Measurements from ENCODE around the gene D2HGDH.
"Not testable (repeated sequence)": the region's sequence is repeated elsewhere in the genome, so short reads cannot be mapped to it uniquely, and the experiment has no call there.

Gene D2HGDH

GRCh38 chr2:241724259-241724974 lies 10.0 kb upstream of the D2HGDH start:
- Histone ChIP-seq H3K27ac (no peak overlapping the region), H3K4me3 (no peak overlapping the region)

- no peak overlapping the region for H3K4me3 ChIP-seq
- no peak overlapping the region for H3K27ac ChIP-seq
Observed at GRCh38 chr2:241724975-241725870, 9.2 kb upstream of the D2HGDH start.

GRCh38 chr2:241726459-241726858 lies 8.0 kb upstream of the D2HGDH start:
- H3K27ac ChIP-seq: no peak overlapping the region

GRCh38 chr2:241728000-241728399 lies 6.4 kb upstream of the D2HGDH start:
- H3K4me3 ChIP-seq: no peak overlapping the region

More at GRCh38 chr2:241726459-241726858, 8.0 kb upstream of the D2HGDH start:
- no peak overlapping the region for H3K4me3 ChIP-seq

GRCh38 chr2:241728627-241729026 lies 5.8 kb upstream of the D2HGDH start:
- Histone ChIP-seq H3K27ac (no peak overlapping the region), H3K4me3 (no peak overlapping the region)

More at GRCh38 chr2:241728000-241728399, 6.4 kb upstream of the D2HGDH start:
- H3K27ac ChIP-seq: no peak overlapping the region

GRCh38 chr2:241729868-241730267 lies 4.6 kb upstream of the D2HGDH start:
- Histone ChIP-seq H3K4me3 (no peak overlapping the region), H3K27ac (no peak overlapping the region)

- Histone ChIP-seq H3K27ac (no peak overlapping the region), H3K4me3 (no peak overlapping the region)
Observed at GRCh38 chr2:241730671-241731293, 3.6 kb upstream of the D2HGDH start.

- not testable (repeated sequence) for H3K4me3 ChIP-seq, H3K27ac ChIP-seq
Observed at GRCh38 chr2:241732513-241733186, 1.8 kb upstream of the D2HGDH start.

- Histone ChIP-seq H3K4me3 (peak overlapping the region; percentile 70 to 97 (median 87)), H3K27ac (peak overlapping the region in 17 of 21 experiments; percentile 32 to 97 (median 78))
Observed at GRCh38 chr2:241733391-241734207, 831 bp upstream of the D2HGDH start.

- Histone ChIP-seq H3K27ac (peak overlapping the region in 17 of 21 experiments; percentile 32 to 97 (median 78)), H3K4me3 (peak overlapping the region; percentile 70 to 97 (median 87))
Observed at GRCh38 chr2:241734208-241734466, 293 bp upstream of the D2HGDH start.

- Histone ChIP-seq H3K4me3 (no peak overlapping the region), H3K27ac (peak overlapping the region in 2 of 21 experiments; percentile 86 to 93)
Observed at GRCh38 chr2:241736111-241736510, 1.7 kb downstream of the D2HGDH start.

GRCh38 chr2:241738040-241738686 lies 3.7 kb downstream of the D2HGDH start:
- no peak overlapping the region for H3K27ac ChIP-seq
- H3K4me3 ChIP-seq: no peak overlapping the region

- H3K4me3 ChIP-seq: no peak overlapping the region
- no peak overlapping the region for H3K27ac ChIP-seq
Observed at GRCh38 chr2:241739177-241739576, 4.7 kb downstream of the D2HGDH start.

- H3K4me3 ChIP-seq: no peak overlapping the region
- H3K27ac ChIP-seq: peak overlapping the region in 1 of 21 experiments; percentile 33
Observed at GRCh38 chr2:241739651-241740050, 5.2 kb downstream of the D2HGDH start.

- peak overlapping the region in 2 of 21 experiments; percentile 22 to 53 for H3K27ac ChIP-seq
Observed at GRCh38 chr2:241741016-241741415, 6.6 kb downstream of the D2HGDH start.

GRCh38 chr2:241742320-241742939 lies 8.0 kb downstream of the D2HGDH start:
- Histone ChIP-seq H3K4me3 (no peak overlapping the region), H3K27ac (no peak overlapping the region)

More at GRCh38 chr2:241741016-241741415, 6.6 kb downstream of the D2HGDH start:
- no peak overlapping the region for H3K4me3 ChIP-seq

- H3K27ac ChIP-seq, H3K4me3 ChIP-seq: not testable (repeated sequence)
Observed at GRCh38 chr2:241743008-241743407, 8.6 kb downstream of the D2HGDH start.

- Histone ChIP-seq H3K27ac (no peak overlapping the region), H3K4me3 (no peak overlapping the region)
Observed at GRCh38 chr2:241743620-241744019, 9.2 kb downstream of the D2HGDH start.
